Natural killer cell (primary cell): ENCODE data around the gene SYNC. TPM values are rescaled to one million over a fixed set of nuclear protein-coding genes. Genes with fewer than 3 reads are reported as not detected.
A peak's percentile ranks its signal among the peaks of the same experiment; 100 is the strongest.
"Not testable (repeated sequence)": the region's sequence is repeated elsewhere in the genome, so short reads cannot be mapped to it uniquely, and the experiment has no call there.

Experiments
- ATAC-seq, 3 donors: fragments of 150-1000 bp in 2 of 3; fragments of 200-7000 bp in 1 of 3; cut with Tn5 transposase; 1 replicate in 1 of 3; 2 replicates in 2 of 3; pipeline ENCODE4 v1.10.0; 2021; ENCODE audit warnings: mild to moderate bottlenecking in 2 of 3, moderate library complexity in 2 of 3
- DNase-seq, 2 donors: peaks; one replicate each; pipeline versions ENCODE4 v3.0.0 to v3.0.0-alpha.2; 2013 to 2021; ENCODE audit warnings: mixed read lengths in 1 of 2
- H3K27ac ChIP-seq: one replicate; pipeline ENCODE4 v1.5.1; 2013; ENCODE audit warnings: mild to moderate bottlenecking, low read length
- H3K27me3 ChIP-seq: one replicate; pipeline ENCODE4 v1.6.1; 2013; ENCODE audit warnings: low read length; ENCODE audit not compliant: control insufficient read depth, insufficient read depth
- H3K36me3 ChIP-seq: one replicate; pipeline ENCODE4 v1.6.1; 2013; ENCODE audit warnings: low read length; ENCODE audit not compliant: control insufficient read depth, insufficient read depth
- H3K4me1 ChIP-seq: one replicate; pipeline ENCODE4 v1.6.1; 2013; ENCODE audit warnings: low read length; ENCODE audit not compliant: control insufficient read depth, insufficient read depth
- H3K4me3 ChIP-seq: one replicate; pipeline ENCODE4 v1.5.1; 2013; ENCODE audit warnings: low read length
- H3K9me3 ChIP-seq: one replicate; pipeline ENCODE4 v1.6.1; 2013; ENCODE audit warnings: low read length; ENCODE audit not compliant: control insufficient read depth, insufficient read depth
- H3K27ac Mint-ChIP-seq, 2 donors: one replicate each; pipeline ENCODE4 v1.8.0; 2022; ENCODE audit warnings: mild to moderate bottlenecking in 2 of 2, mixed read lengths in 2 of 2, moderate library complexity in 1 of 2
- H3K27me3 Mint-ChIP-seq, 2 donors: one replicate each; pipeline ENCODE4 v1.8.0; 2022; ENCODE audit warnings: low read depth in 2 of 2, mixed read lengths in 2 of 2
- H3K36me3 Mint-ChIP-seq: one replicate; pipeline ENCODE4 v1.8.0; 2022; ENCODE audit warnings: mixed read lengths
- H3K4me1 Mint-ChIP-seq, 2 donors: one replicate each; pipeline ENCODE4 v1.8.0; 2022; ENCODE audit warnings: mixed read lengths in 2 of 2
- H3K4me3 Mint-ChIP-seq: one replicate; pipeline ENCODE4 v1.8.0; 2022; ENCODE audit warnings: mild to moderate bottlenecking, moderate library complexity, mixed read lengths
- H3K9me3 Mint-ChIP-seq, 2 donors: one replicate each; pipeline ENCODE4 v1.8.0; 2022; ENCODE audit warnings: mixed read lengths in 2 of 2
- WGBS: methylation state at CpG from one replicate; pipeline ENCODE4 v1.1.7; 2013; ENCODE audit warnings: missing lambda C conversion rate; ENCODE audit not compliant: insufficient coverage; 5-methylcytosine and 5-hydroxymethylcytosine counted together
- intact Hi-C: fragments of 100-400 bp; cut with micrococcal nuclease; formaldehyde crosslinking; loops from one replicate; pipeline ENCODE4 v1.14.2; 2022
- total RNA-seq, 4 donors: library from RNA; stranded (reverse); fragments of 120-200 nt in 1 of 4; gene quantifications; one replicate each; pipeline versions ENCODE4 v1.2.3 to v1.2.4, GENCODE V29; 2013 to 2022
- TF ChIP-seq, protein P1 (sequence below): fragments of 200-600 bp; IDR thresholded peaks from one replicate; pipeline ENCODE4 v1.8.0; 2022; ENCODE audit warnings: antibody characterized with exemption

SYNC gene
- total RNA-seq, 3 donors from 2014 or later (not counting 1 experiment from before 2014, with no cell fraction given), result not detected

DNA sequence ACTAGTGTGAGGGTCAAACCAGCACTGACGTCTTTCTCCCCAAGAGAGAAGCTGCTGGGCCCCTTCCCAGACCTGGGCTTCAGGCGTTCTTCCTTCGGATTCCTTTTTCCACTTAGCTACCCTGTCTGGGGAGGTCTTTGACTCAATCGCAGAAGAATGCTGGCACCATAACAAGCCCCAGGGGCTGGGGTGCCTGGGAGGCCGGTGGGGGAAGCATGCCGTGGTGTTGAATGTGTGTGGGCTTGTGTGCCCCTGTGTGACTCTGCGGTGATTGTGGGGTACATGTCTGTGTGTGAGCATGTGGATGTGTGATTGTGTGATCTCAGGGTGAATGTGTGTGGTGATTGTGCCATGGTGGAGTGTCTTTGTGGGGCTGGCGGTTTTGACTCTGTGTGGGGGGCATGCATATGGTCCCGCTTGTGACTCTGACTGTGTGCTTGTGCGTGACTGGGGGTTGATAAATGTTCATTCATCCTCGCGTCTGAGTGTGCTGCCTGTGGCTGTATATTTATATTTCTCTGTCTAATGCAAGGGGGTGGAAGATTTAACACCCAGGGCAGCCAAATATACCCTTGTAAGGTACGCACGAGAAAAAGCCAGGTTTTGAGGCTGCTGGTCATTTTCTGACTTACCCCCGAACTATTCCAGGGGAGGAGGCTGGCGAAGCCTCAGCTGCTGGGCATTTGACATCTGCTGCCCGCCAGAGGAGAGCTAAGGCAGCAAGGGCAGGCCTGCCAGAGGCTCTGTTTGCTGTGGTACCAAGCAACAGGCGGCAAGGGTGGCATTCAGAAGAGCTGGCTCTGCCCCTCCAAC lies 1.1 kb upstream of the SYNC start:
- TF ChIP-seq, protein P1, sequence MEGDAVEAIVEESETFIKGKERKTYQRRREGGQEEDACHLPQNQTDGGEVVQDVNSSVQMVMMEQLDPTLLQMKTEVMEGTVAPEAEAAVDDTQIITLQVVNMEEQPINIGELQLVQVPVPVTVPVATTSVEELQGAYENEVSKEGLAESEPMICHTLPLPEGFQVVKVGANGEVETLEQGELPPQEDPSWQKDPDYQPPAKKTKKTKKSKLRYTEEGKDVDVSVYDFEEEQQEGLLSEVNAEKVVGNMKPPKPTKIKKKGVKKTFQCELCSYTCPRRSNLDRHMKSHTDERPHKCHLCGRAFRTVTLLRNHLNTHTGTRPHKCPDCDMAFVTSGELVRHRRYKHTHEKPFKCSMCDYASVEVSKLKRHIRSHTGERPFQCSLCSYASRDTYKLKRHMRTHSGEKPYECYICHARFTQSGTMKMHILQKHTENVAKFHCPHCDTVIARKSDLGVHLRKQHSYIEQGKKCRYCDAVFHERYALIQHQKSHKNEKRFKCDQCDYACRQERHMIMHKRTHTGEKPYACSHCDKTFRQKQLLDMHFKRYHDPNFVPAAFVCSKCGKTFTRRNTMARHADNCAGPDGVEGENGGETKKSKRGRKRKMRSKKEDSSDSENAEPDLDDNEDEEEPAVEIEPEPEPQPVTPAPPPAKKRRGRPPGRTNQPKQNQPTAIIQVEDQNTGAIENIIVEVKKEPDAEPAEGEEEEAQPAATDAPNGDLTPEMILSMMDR, result no peak
- Histone ChIP-seq H3K4me3 (no peak overlapping the region), H3K4me1 (peaks cover 13% of the 10 kb centered on the region), H3K27ac (no peak overlapping the region), H3K36me3 (no peaks in the 10 kb centered on the region), H3K9me3 (no peaks in the 10 kb centered on the region), H3K27me3 (peaks cover 19% of the 10 kb centered on the region)
- H3K36me3 Mint-ChIP-seq, result no peaks in the 10 kb centered on the region
- H3K9me3 Mint-ChIP-seq, result no peaks in the 10 kb centered on the region
- peaks cover 7 to 14% of the 10 kb centered on the region in 2 donors for H3K4me1 Mint-ChIP-seq
- ATAC-seq (no peak), DNase-seq (no peak)
- intact Hi-C loops, result no loop called here
- H3K27ac Mint-ChIP-seq, result peak overlapping the region in 1 of 2 donors; percentile 19
- WGBS, result 70% methylated on average over 18 of the region's 18 CpGs
- H3K27me3 Mint-ChIP-seq, result peaks cover 14 to 26% of the 10 kb centered on the region in 2 donors
- peak overlapping the region; percentile 68 for H3K4me3 Mint-ChIP-seq

DNA sequence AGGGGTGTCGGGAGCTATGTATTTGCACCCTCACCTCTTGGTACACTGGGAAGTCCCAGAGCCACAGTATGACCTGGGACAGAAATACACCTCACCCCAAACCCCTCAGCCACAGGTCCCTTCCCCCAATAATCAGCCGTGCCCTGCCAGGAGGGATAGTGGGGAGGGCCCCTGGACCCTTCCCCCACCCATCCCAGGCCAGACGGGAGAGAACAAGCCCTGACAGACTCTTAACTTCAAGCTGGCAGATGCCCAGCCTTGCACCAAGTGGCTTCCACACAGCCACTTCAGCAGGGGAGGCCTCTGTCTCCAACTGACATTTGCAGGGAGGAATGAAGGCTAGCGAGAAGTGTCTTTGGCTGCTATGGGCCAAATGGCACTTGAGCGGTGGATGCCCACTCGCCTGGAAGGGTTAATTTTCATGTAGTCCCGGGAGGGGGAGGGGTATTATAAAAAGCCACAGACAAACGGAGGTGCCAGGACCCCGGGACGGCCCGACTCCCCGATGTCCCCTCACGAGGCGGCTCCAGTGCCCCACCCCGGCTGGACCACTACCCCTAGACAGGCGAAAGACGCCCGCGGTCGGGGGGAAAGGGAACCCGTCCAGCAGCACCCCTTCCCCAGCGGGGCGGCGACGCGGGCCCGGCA lies 495 bp downstream of the SYNC start:
- H3K27ac ChIP-seq, result no peak overlapping the region
- peak overlapping the region; percentile 72 for H3K4me3 Mint-ChIP-seq
- TF ChIP-seq, protein P1, result no peak
- no peak for ATAC-seq
- peaks cover 14 to 26% of the 10 kb centered on the region in 2 donors for H3K27me3 Mint-ChIP-seq
- H3K27me3 ChIP-seq, result peaks cover 19% of the 10 kb centered on the region
- peaks cover 13% of the 10 kb centered on the region for H3K4me1 ChIP-seq
- no peak overlapping the region for H3K27ac Mint-ChIP-seq
- no peaks in the 10 kb centered on the region for H3K36me3 Mint-ChIP-seq
- no peak overlapping the region for H3K4me3 ChIP-seq
- no peaks in the 10 kb centered on the region for H3K36me3 ChIP-seq
- H3K9me3 ChIP-seq, result no peaks in the 10 kb centered on the region
- intact Hi-C loops, result no loop called here
- H3K9me3 Mint-ChIP-seq, result no peaks in the 10 kb centered on the region
- WGBS, result 20% methylated on average over 26 of the region's 27 CpGs
- peaks cover 7 to 14% of the 10 kb centered on the region in 2 donors for H3K4me1 Mint-ChIP-seq
- no peak for DNase-seq

DNA sequence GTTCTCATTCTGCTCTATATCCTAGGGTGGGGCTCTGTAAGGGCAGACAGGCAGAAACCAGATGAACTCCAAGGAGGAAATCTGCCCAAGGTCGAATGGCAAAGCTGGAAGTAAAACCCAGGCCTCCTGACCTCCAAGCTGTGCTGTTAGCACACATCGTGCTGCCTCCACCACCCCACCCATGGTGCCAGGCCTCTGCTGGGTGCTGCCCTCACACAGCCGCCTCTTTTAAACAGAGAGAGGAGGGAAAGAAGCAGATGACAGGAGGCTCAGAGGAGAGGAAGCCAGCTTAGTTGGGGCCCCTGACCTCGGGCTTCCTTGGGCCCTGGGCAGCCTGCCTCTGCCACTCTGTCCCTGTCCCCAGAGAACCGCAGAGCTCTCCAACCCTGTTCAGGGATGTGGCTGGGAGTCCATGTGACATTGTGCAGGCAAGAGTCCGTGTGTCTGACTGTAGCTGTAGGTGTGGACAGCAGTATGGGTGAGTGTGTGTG lies 1.1 kb downstream of the SYNC start:
- DNase-seq (no peak), ATAC-seq (no peak)
- no peaks in the 10 kb centered on the region for H3K36me3 Mint-ChIP-seq
- peaks cover 7 to 14% of the 10 kb centered on the region in 2 donors for H3K4me1 Mint-ChIP-seq
- TF ChIP-seq, protein P1, result no peak
- no peaks in the 10 kb centered on the region for H3K36me3 ChIP-seq
- H3K27ac Mint-ChIP-seq, result no peak overlapping the region
- H3K27me3 ChIP-seq, result peaks cover 19% of the 10 kb centered on the region
- H3K27ac ChIP-seq, result no peak overlapping the region
- H3K4me1 ChIP-seq, result peaks cover 13% of the 10 kb centered on the region
- no peaks in the 10 kb centered on the region for H3K9me3 ChIP-seq
- intact Hi-C loops, result no loop called here
- no peaks in the 10 kb centered on the region for H3K9me3 Mint-ChIP-seq
- 66% methylated on average over 6 of the region's 6 CpGs for WGBS
- peaks cover 14 to 26% of the 10 kb centered on the region in 2 donors for H3K27me3 Mint-ChIP-seq
- no peak overlapping the region for H3K4me3 ChIP-seq
- peak overlapping the region; percentile 72 for H3K4me3 Mint-ChIP-seq

DNA sequence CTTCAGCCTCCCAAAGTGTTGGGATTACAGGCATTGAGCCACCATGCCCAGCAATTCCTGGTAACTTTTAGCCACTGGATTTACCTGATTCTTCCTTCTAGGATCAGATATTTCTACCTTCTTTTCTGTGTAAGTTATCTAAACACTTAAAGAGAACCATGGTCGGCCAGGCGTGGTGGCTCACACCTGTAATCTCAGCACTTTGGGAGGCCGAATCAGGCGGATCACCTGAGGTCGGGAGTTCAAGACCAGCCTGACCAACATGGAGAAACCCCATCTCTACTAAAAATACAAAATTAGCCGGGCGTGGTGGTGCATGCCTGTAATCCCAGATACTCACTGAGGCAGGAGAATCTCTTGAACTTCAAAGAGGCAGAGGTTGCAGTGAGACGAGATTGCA lies 5.6 kb downstream of the SYNC start:
- ATAC-seq, H3K4me3 Mint-ChIP-seq, H3K27ac ChIP-seq, H3K4me1 ChIP-seq, H3K36me3 ChIP-seq, H3K36me3 Mint-ChIP-seq, H3K9me3 Mint-ChIP-seq, H3K27ac Mint-ChIP-seq, DNase-seq, H3K27me3 Mint-ChIP-seq, intact Hi-C loops, H3K27me3 ChIP-seq, H3K9me3 ChIP-seq, H3K4me3 ChIP-seq: not testable (repeated sequence)
- H3K4me1 Mint-ChIP-seq, result peaks cover 7 to 10% of the 10 kb centered on the region in 2 donors
- 94% methylated on average over 8 of the region's 8 CpGs for WGBS
